HepG2 (cell line): ENCODE measurements around the gene SNRNP200. TPM values are rescaled to one million over a fixed set of nuclear protein-coding genes. Genes with fewer than 3 reads are reported as not detected.

ENCODE experiments used
- ATAC-seq: fragments of 200-7000 bp; cut with Tn5 transposase; 3 replicates; pipeline ENCODE4 v1.9.1; 2020; ENCODE audit warnings: mild to moderate bottlenecking, moderate library complexity
- BruUV-seq: library from RNA; stranded (reverse); fragments of 400-500 nt; replicated peaks from 2 replicates; lab custom pipeline; 2021; lab: Mats Ljungman, UMichigan
- CTCF ChIA-PET: fragments of 300-600 bp; formaldehyde crosslinking; extraction: SDS; loops from one replicate; lab custom pipeline; 2021; ENCODE audit warnings: low total read pairs, inconsistent platforms, low intra/inter-chr PET ratio; lab: Yijun Ruan, JAX
- POLR2A ChIA-PET: fragments of 350-600 bp; sonication (Branson Sonifier 250); formaldehyde crosslinking; loops from one replicate; lab custom pipeline; 2020; ENCODE audit warnings: antibody characterized with exemption, inconsistent platforms; lab: Yijun Ruan, JAX
- DNase-seq: peaks from one replicate; pipeline ENCODE4 v3.0.0-alpha.2; 2015; ENCODE audit warnings: low spot score
- FAIRE-seq: peaks from 3 replicates; lab custom pipeline; 2011; peaks lifted over from hg19 to GRCh38; lab: Jason Lieb, UNC
- H2AFZ ChIP-seq: one replicate; pipeline ENCODE4 v1.6.1; 2011; ENCODE audit warnings: low read length, inconsistent platforms
- H3K27ac ChIP-seq: fragments of 300-600 bp; 3 replicates; pipeline ENCODE4 v1.8.0; 2011; ENCODE audit warnings: mixed run types, mild to moderate bottlenecking, mixed read lengths, low read length, inconsistent platforms; ENCODE audit not compliant: insufficient read depth; ENCODE audit errors: extremely low read length
- H3K27me3 ChIP-seq, 2 experiments: fragments of 200-600 bp in 1 of 2; 2 replicates in 1 of 2; 3 replicates in 1 of 2; pipeline versions ENCODE4 v1.6.0 to v1.8.0; 2011; ENCODE audit warnings: low read length in 2 of 2, mild to moderate bottlenecking in 2 of 2, moderate library complexity in 2 of 2, inconsistent platforms in 1 of 2; ENCODE audit not compliant: insufficient read depth in 2 of 2, control insufficient read depth in 1 of 2
- H3K36me3 ChIP-seq, 2 experiments: fragments of 200-600 bp in 1 of 2; replicated peaks in 1 of 2; 2 replicates in 1 of 2; 3 replicates in 1 of 2; pipeline versions ENCODE4 v1.5.1 to v1.8.0; 2011; ENCODE audit warnings: low read length in 2 of 2, inconsistent platforms in 1 of 2; ENCODE audit not compliant: insufficient read depth in 2 of 2, control insufficient read depth in 1 of 2
- H3K4me1 ChIP-seq: 2 replicates; pipeline ENCODE4 v1.5.1; 2012; ENCODE audit warnings: low read length, inconsistent platforms; ENCODE audit not compliant: insufficient read depth
- H3K4me2 ChIP-seq: 2 replicates; pipeline ENCODE4 v1.6.0; 2011; ENCODE audit warnings: low read depth, low read length, inconsistent platforms
- H3K4me3 ChIP-seq, 3 experiments: fragments of 200-600 bp in 1 of 3; sonication (generic), shearing (Covaris generic) in 1 of 3; replicated peaks in 1 of 3; 2 replicates each; pipeline ENCODE4 v1.5.1; 2011 to 2016; ENCODE audit warnings: low read length in 3 of 3, inconsistent platforms in 2 of 3, low read depth in 2 of 3, mild to moderate bottlenecking in 2 of 3, control low read depth in 1 of 3, mixed read lengths in 1 of 3; ENCODE audit not compliant: insufficient read depth in 1 of 3
- H3K79me2 ChIP-seq: one replicate; pipeline ENCODE4 v1.6.1; 2011; ENCODE audit warnings: low read length, inconsistent platforms; ENCODE audit not compliant: insufficient read depth
- H3K9ac ChIP-seq: 2 replicates; pipeline ENCODE4 v1.6.0; 2011; ENCODE audit warnings: mild to moderate bottlenecking, low read depth, low read length, inconsistent platforms; ENCODE audit not compliant: insufficient read depth
- H3K9me3 ChIP-seq: 2 replicates; pipeline ENCODE4 v1.5.1; 2012; ENCODE audit warnings: mild to moderate bottlenecking, low read length
- H4K20me1 ChIP-seq: 2 replicates; pipeline ENCODE4 v1.6.0; 2011; ENCODE audit warnings: inconsistent platforms, mild to moderate bottlenecking, low read length, moderate library complexity; ENCODE audit not compliant: insufficient read depth
- CENPT ChIP-seq: sonication (generic); formaldehyde crosslinking; IDR thresholded peaks from 2 replicates; pipeline ENCODE4 v1.8.0; 2022; ENCODE audit warnings: low read depth, mild to moderate bottlenecking, moderate library complexity, missing genetic modification reagents
- HIC2 ChIP-seq: sonication (generic); formaldehyde crosslinking; IDR thresholded peaks from 2 replicates; pipeline ENCODE4 v1.9.0; 2022; ENCODE audit warnings: low read depth, missing genetic modification reagents
- PAX8 ChIP-seq: sonication (generic); formaldehyde crosslinking; IDR thresholded peaks from 2 replicates; pipeline ENCODE4 v1.8.0; 2022; ENCODE audit warnings: mild to moderate bottlenecking, missing genetic modification reagents, borderline replicate concordance
- PRDM15 ChIP-seq: sonication (generic); formaldehyde crosslinking; IDR thresholded peaks from 2 replicates; pipeline ENCODE4 v1.4.0; 2020; ENCODE audit warnings: missing genetic modification reagents
- TCF12 ChIP-seq, 2 experiments: fragments of 450-650 bp in 1 of 2; sonication (generic) in 1 of 2; formaldehyde crosslinking in 1 of 2; IDR thresholded peaks; 2 replicates each; pipeline versions ENCODE4 v1.6.1 to v1.8.0; 2017 to 2022; ENCODE audit warnings: antibody characterized with exemption in 1 of 2, mild to moderate bottlenecking in 1 of 2, missing genetic modification reagents in 1 of 2, moderate library complexity in 1 of 2
- ZNF143 ChIP-seq: sonication (generic); formaldehyde crosslinking; IDR thresholded peaks from 2 replicates; pipeline ENCODE4 v1.4.0; 2020; ENCODE audit warnings: missing genetic modification reagents
- ZNF20 ChIP-seq: sonication (generic); formaldehyde crosslinking; IDR thresholded peaks from 2 replicates; pipeline ENCODE4 v1.4.0; 2020; ENCODE audit warnings: mild to moderate bottlenecking, moderate library complexity, missing genetic modification reagents
- ZNF367 ChIP-seq: sonication (generic); formaldehyde crosslinking; IDR thresholded peaks from 2 replicates; pipeline ENCODE4 v1.4.0; 2020; ENCODE audit warnings: missing genetic modification reagents, borderline replicate concordance
- ZNF547 ChIP-seq: sonication (generic); formaldehyde crosslinking; IDR thresholded peaks from 2 replicates; pipeline ENCODE4 v1.5.1; 2020; ENCODE audit warnings: mild to moderate bottlenecking, missing genetic modification reagents
- ZNF558 ChIP-seq: sonication (generic); formaldehyde crosslinking; IDR thresholded peaks from 2 replicates; pipeline ENCODE4 v1.9.0; 2022; ENCODE audit warnings: mild to moderate bottlenecking, missing genetic modification reagents, borderline replicate concordance
- ZNF605 ChIP-seq: sonication (generic); formaldehyde crosslinking; IDR thresholded peaks from 2 replicates; pipeline ENCODE4 v1.8.0; 2022; ENCODE audit warnings: mild to moderate bottlenecking, missing genetic modification reagents
- ZNF790 ChIP-seq: sonication (generic); formaldehyde crosslinking; IDR thresholded peaks from 2 replicates; pipeline ENCODE4 v1.8.0; 2022; ENCODE audit warnings: missing genetic modification reagents, mild to moderate bottlenecking, borderline replicate concordance
- WGBS: methylation state at CpG from one replicate; pipeline ENCODE4 v1.1.6; 2017; ENCODE audit warnings: low lambda C conversion rate; 5-methylcytosine and 5-hydroxymethylcytosine counted together
- in situ Hi-C: cut with HindIII; loops from 2 replicates; pipeline ENCODE4 v1.10.0; 2017; ENCODE audit warnings: low pct_unique_long_range_greater_than_20kb; ENCODE audit not compliant: extremely low pct_ligation_motif_present
- intact Hi-C: fragments of 100-400 bp; cut with micrococcal nuclease; formaldehyde crosslinking; loops from one replicate; pipeline ENCODE4 v1.10.0; 2022; ENCODE audit not compliant: unreplicated experiment
- polyA plus RNA-seq, 8 experiments: library from polyadenylated mRNA; depleted of rRNA in 3 of 8; stranded (reverse) in 7 of 8; unstranded in 1 of 8; fragments of >200 nt; fragmentation: Illumina TruSeq in 4 of 8; extraction: Trizol in 4 of 8; gene quantifications; 2 replicates each; pipeline versions ENCODE4 v1.2.1 to v1.2.3, GENCODE V29; 2011 to 2016; ENCODE audit warnings: low read depth in 4 of 8, missing spikeins in 1 of 8, mixed read lengths in 1 of 8; ENCODE audit not compliant: insufficient read depth in 1 of 8
- total RNA-seq, 5 experiments: library from RNA; depleted of rRNA; stranded (reverse); fragments of >200 nt; fragmentation: Illumina TruSeq; extraction: Trizol; gene quantifications; 2 replicates each; pipeline ENCODE4 v1.2.3, GENCODE V29; 2016; ENCODE audit warnings: low read depth in 1 of 5
- TF ChIP-seq, protein P1 (sequence below): sonication (generic); formaldehyde crosslinking; IDR thresholded peaks from 2 replicates; pipeline ENCODE4 v1.4.0; 2020; ENCODE audit warnings: missing genetic modification reagents

The SNRNP200 gene
- total and polyA plus RNA-seq, 2 of the 13 experiments (the other 11 are each of a cell fraction or from before 2014, with no cell fraction given) = 99.0 to 232 TPM

- intact Hi-C loops (loop anchor here (1.0 kb wide), 1 partner anchor 12 kb away; no protein-coding TSS in a partner anchor), in situ Hi-C loops (no loop called here)
- CTCF ChIA-PET = interaction anchor here (2.8 kb wide), 1 partner anchor 12 kb away, joined by 19 read pairs; no protein-coding TSS in a partner anchor
- Histone ChIP-seq H3K4me3 (peak overlapping the region; percentile 95 to 97 (median 96)), H3K79me2 (peaks cover 55% of the 10 kb centered on the region), H4K20me1 (peaks cover 6% of the 10 kb centered on the region), H3K27ac (peak overlapping the region; percentile 71), H3K9ac (peak overlapping the region; percentile 82), H3K27me3 (no peaks in the 10 kb centered on the region; a peak in 1 of 5 replicates), H3K36me3 (peaks cover 17 to 35% of the 10 kb centered on the region in 2 experiments), H2AFZ (no peak overlapping the region), H3K4me1 (peaks cover 54% of the 10 kb centered on the region), H3K9me3 (no peaks in the 10 kb centered on the region), H3K4me2 (peak overlapping the region; percentile 88)
- ATAC-seq = peak; percentile 3
- peak; percentile 23 for DNase-seq
- WGBS = 3% methylated on average over 32 of the region's 49 CpGs
- no TSS peak for BruUV-seq
- POLR2A ChIA-PET = interaction anchor here (0.9 to 3.6 kb wide), 11 partner anchors 8 to 91 kb away, joined by 3 to 46 read pairs (median 6); partner anchors contain the start of genes NCAPH, SNRNP200 and STARD7
- FAIRE-seq = no peak
- TF ChIP-seq PRDM15 (CRISPR knock-in tag) (peak; percentile 94; the same call in 1 of the 2 replicates), ZNF367 (CRISPR knock-in tag) (peak; percentile 74; the same call in 1 of the 2 replicates), ZNF605 (CRISPR knock-in tag) (no peak), TCF12 (IDR thresholded peaks at IDR 0.05) (no peak), TCF12 (CRISPR knock-in tag; IDR thresholded peaks at IDR 0.05) (0 out of 2 replicates have a peak, but pooled peaks have one; percentile 32), PAX8 (CRISPR knock-in tag) (no peak), HIC2 (CRISPR knock-in tag) (no peak), ZNF143 (CRISPR knock-in tag) (no peak), ZNF790 (CRISPR knock-in tag) (no peak), ZNF558 (CRISPR knock-in tag) (0 out of 2 replicates have a peak, but pooled peaks have one; percentile 17), ZNF547 (CRISPR knock-in tag) (no peak), CENPT (no peak), ZNF20 (CRISPR knock-in tag) (0 out of 2 replicates have a peak, but pooled peaks have one; percentile 29)
- TF ChIP-seq, protein P1, sequence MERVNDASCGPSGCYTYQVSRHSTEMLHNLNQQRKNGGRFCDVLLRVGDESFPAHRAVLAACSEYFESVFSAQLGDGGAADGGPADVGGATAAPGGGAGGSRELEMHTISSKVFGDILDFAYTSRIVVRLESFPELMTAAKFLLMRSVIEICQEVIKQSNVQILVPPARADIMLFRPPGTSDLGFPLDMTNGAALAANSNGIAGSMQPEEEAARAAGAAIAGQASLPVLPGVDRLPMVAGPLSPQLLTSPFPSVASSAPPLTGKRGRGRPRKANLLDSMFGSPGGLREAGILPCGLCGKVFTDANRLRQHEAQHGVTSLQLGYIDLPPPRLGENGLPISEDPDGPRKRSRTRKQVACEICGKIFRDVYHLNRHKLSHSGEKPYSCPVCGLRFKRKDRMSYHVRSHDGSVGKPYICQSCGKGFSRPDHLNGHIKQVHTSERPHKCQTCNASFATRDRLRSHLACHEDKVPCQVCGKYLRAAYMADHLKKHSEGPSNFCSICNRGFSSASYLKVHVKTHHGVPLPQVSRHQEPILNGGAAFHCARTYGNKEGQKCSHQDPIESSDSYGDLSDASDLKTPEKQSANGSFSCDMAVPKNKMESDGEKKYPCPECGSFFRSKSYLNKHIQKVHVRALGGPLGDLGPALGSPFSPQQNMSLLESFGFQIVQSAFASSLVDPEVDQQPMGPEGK (CRISPR knock-in tag) = no peak
These were observed 40.0 kb downstream of the SNRNP200 start for GRCh38 chr2:96265349-96265839.
